Measurements from ENCODE around the gene KIF5B.

GRCh38 chr10:31961277-31962074 lies 94.7 kb downstream of the KIF5B start:
- TF ChIP-seq CTCF (conservative IDR thresholded peaks at IDR 0.05; ENCODE audit: low read depth, low read length) = no peak
- TF ChIP-seq EZH2 (IDR thresholded peaks at IDR 0.05; ENCODE audit: borderline replicate concordance, low read depth, low read length, poor library complexity, severe bottlenecking) = no peak
